Measurements from ENCODE around the gene FRYL. TPM values are rescaled to one million over a fixed set of nuclear protein-coding genes. Genes with fewer than 3 reads are reported as not detected.

The FRYL gene
- total RNA-seq, 1 experiment from 2014 or later = 29.9 TPM

DNA sequence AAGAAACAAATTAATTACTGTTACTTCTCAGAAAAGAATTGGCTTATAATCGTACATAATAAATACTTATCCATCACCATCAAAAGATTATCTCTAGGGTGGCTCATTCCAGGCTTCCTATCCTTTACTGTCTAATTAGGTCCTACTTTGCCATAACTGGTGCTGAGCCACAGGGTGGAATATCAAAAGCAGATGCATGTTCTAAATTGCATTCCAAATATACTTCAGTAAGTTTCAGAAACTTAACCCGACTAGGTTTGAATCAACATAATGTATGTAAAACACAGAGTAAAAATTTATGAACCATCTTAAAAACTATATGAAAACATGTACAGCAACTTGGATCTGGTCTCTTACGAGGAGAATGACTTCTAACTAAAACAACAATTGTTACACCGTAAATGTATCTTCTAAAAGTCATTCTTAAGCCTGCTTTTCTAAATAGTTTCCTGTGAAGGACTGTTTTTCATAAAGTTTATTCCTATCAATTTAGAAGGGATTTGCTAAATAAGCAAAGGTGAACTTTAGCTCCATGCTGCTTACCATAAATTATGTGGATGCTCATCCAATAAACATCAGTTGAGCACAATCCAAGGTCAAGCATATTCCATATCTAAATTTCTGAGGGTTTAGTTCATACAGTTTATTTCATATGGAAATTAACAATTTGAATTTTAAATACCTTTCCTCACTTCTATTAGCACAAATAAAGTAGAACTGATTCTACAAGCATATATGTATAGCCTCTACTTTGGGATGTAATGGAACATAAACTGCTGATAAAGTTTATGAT lies 276.6 kb downstream of the FRYL start:
- H3F3A ChIP-seq (ENCODE audit: low read length, unreplicated experiment) = no peaks in the 10 kb centered on the region
- H3K9me3 ChIP-seq (ENCODE audit: low read length) = no peaks in the 10 kb centered on the region
- H3K4me2 ChIP-seq (ENCODE audit: low read length) = no peak overlapping the region
- peaks cover 15% of the 10 kb centered on the region for H3K36me3 ChIP-seq (ENCODE audit: low read depth, low read length)
- POLR2A ChIA-PET (ENCODE audit: unreplicated experiment) = no interaction called here
- intact Hi-C loops (cut with micrococcal nuclease) = no loop called here
- BruUV-seq (replicated peaks) = no TSS peak
- no peak overlapping the region for H3K9ac ChIP-seq (ENCODE audit: low read length)
- DNase-seq (no peak), ATAC-seq (no peak)
- no peaks in the 10 kb centered on the region for H3K4me1 ChIP-seq (ENCODE audit: insufficient read depth, low read length)
- CTCF ChIA-PET = no interaction called here
- no peak overlapping the region for H2AFZ ChIP-seq (ENCODE audit: low read length)
- H3K9me2 ChIP-seq (replicated peaks; ENCODE audit: low read length) = no peaks in the 10 kb centered on the region
- no peak for TF ChIP-seq EZH2phosphoT487 (IDR thresholded peaks at IDR 0.05; ENCODE audit: borderline replicate concordance, low read length)
- TF ChIP-seq EZH2 (IDR thresholded peaks at IDR 0.05; ENCODE audit: low read length, unreplicated experiment) = no peak
- TF ChIP-seq, protein P1, sequence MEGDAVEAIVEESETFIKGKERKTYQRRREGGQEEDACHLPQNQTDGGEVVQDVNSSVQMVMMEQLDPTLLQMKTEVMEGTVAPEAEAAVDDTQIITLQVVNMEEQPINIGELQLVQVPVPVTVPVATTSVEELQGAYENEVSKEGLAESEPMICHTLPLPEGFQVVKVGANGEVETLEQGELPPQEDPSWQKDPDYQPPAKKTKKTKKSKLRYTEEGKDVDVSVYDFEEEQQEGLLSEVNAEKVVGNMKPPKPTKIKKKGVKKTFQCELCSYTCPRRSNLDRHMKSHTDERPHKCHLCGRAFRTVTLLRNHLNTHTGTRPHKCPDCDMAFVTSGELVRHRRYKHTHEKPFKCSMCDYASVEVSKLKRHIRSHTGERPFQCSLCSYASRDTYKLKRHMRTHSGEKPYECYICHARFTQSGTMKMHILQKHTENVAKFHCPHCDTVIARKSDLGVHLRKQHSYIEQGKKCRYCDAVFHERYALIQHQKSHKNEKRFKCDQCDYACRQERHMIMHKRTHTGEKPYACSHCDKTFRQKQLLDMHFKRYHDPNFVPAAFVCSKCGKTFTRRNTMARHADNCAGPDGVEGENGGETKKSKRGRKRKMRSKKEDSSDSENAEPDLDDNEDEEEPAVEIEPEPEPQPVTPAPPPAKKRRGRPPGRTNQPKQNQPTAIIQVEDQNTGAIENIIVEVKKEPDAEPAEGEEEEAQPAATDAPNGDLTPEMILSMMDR (conservative IDR thresholded peaks at IDR 0.05; ENCODE audit: low read depth, low read length) = no peak
- H3K27me3 ChIP-seq (ENCODE audit: low read length) = no peaks in the 10 kb centered on the region
- H4K20me1 ChIP-seq (ENCODE audit: low read length) = no peaks in the 10 kb centered on the region
- H3K79me2 ChIP-seq (ENCODE audit: low read length) = no peaks in the 10 kb centered on the region
- H3K27ac ChIP-seq (ENCODE audit: low read length) = no peak overlapping the region
- no peak overlapping the region for H3K4me3 ChIP-seq (ENCODE audit: low read length)

DNA sequence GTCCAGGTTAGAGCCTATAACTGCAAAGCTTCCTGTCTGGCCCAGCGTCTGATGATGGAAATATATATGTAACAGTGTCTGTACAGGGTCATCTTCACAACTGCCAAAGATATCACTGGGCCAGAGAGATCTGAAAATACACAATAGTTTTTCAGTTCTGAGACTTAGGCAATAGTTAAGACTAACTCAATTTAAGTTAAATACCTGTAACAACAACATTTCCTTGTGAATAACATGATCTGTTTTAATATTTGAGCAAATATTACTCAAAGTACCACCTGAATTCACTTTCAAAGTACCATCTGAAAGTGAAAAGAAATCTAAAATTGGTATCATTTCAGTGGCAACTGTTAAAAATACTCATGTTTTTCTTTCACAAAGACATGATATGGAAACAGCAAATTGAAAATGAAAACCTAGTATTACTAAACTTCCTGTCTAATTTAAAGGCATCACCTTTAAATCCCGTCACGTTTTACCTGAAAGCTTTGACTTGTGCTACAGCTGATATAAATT lies 280.5 kb downstream of the FRYL start:
- intact Hi-C loops (cut with micrococcal nuclease) = no loop called here
- Histone ChIP-seq H3F3A (ENCODE audit: low read length, unreplicated experiment) (no peaks in the 10 kb centered on the region), H4K20me1 (ENCODE audit: low read length) (no peaks in the 10 kb centered on the region), H3K9me3 (ENCODE audit: low read length) (no peaks in the 10 kb centered on the region), H3K27me3 (ENCODE audit: low read length) (no peaks in the 10 kb centered on the region), H2AFZ (ENCODE audit: low read length) (no peak overlapping the region), H3K79me2 (ENCODE audit: low read length) (no peaks in the 10 kb centered on the region), H3K9ac (ENCODE audit: low read length) (no peak overlapping the region), H3K4me1 (ENCODE audit: insufficient read depth, low read length) (no peaks in the 10 kb centered on the region), H3K4me3 (ENCODE audit: low read length) (no peak overlapping the region), H3K4me2 (ENCODE audit: low read length) (no peak overlapping the region), H3K27ac (ENCODE audit: low read length) (no peak overlapping the region), H3K9me2 (replicated peaks; ENCODE audit: low read length) (no peaks in the 10 kb centered on the region), H3K36me3 (ENCODE audit: low read depth, low read length) (peaks cover 10% of the 10 kb centered on the region; the same call in 1 of the 2 replicates)
- ATAC-seq = no peak
- no peak for DNase-seq
- no TSS peak for BruUV-seq (replicated peaks)
- ChIA-PET CTCF (no interaction called here), POLR2A (ENCODE audit: unreplicated experiment) (no interaction called here)
- TF ChIP-seq, protein P1 (conservative IDR thresholded peaks at IDR 0.05; ENCODE audit: low read depth, low read length) = no peak
- TF ChIP-seq EZH2 (IDR thresholded peaks at IDR 0.05; ENCODE audit: low read length, unreplicated experiment) = no peak
- no peak for TF ChIP-seq EZH2phosphoT487 (IDR thresholded peaks at IDR 0.05; ENCODE audit: borderline replicate concordance, low read length)

DNA sequence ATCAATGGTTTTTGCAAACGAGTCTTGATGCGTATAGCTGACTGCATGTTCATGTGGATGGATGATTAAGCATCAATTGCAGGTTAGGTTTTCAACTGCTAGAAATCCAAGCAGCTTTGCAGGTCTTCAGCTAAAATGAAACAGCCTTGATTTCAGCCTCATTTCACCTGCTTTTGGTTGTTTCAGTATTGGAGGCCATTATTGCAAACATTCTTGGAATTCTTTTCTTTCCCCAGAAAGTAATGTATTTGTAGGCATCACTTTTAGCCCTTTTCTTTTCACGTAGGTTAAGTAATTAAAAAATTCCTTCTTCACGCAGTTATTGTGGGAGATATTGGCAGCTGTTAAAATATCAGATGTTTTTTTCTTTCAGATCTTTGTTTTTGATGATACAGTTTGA lies 281.2 kb downstream of the FRYL start:
- no peak overlapping the region for H3K4me3 ChIP-seq (ENCODE audit: low read length)
- H3K9me2 ChIP-seq (replicated peaks; ENCODE audit: low read length) = no peaks in the 10 kb centered on the region
- H3K4me2 ChIP-seq (ENCODE audit: low read length) = no peak overlapping the region
- no peak overlapping the region for H3K9ac ChIP-seq (ENCODE audit: low read length)
- no TSS peak for BruUV-seq (replicated peaks)
- ChIA-PET POLR2A (ENCODE audit: unreplicated experiment) (no interaction called here), CTCF (no interaction called here)
- DNase-seq = no peak
- no peaks in the 10 kb centered on the region for H3K79me2 ChIP-seq (ENCODE audit: low read length)
- intact Hi-C loops (cut with micrococcal nuclease) = no loop called here
- TF ChIP-seq EZH2phosphoT487 (IDR thresholded peaks at IDR 0.05; ENCODE audit: borderline replicate concordance, low read length) (no peak), EZH2 (IDR thresholded peaks at IDR 0.05; ENCODE audit: low read length, unreplicated experiment) (no peak)
- TF ChIP-seq, protein P1 (conservative IDR thresholded peaks at IDR 0.05; ENCODE audit: low read depth, low read length) = no peak
- no peaks in the 10 kb centered on the region for H3K9me3 ChIP-seq (ENCODE audit: low read length)
- no peaks in the 10 kb centered on the region for H3K27me3 ChIP-seq (ENCODE audit: low read length)
- H3F3A ChIP-seq (ENCODE audit: low read length, unreplicated experiment) = no peaks in the 10 kb centered on the region
- H3K4me1 ChIP-seq (ENCODE audit: insufficient read depth, low read length) = no peaks in the 10 kb centered on the region
- ATAC-seq = no peak
- no peak overlapping the region for H3K27ac ChIP-seq (ENCODE audit: low read length)
- H4K20me1 ChIP-seq (ENCODE audit: low read length) = no peaks in the 10 kb centered on the region
- H2AFZ ChIP-seq (ENCODE audit: low read length) = no peak overlapping the region
- H3K36me3 ChIP-seq (ENCODE audit: low read depth, low read length) = peaks cover 10% of the 10 kb centered on the region; the same call in 1 of the 2 replicates

All from PC-3 (cell line).